ENCODE measurements around the gene NPBWR2.

NPBWR2 gene

DNA sequence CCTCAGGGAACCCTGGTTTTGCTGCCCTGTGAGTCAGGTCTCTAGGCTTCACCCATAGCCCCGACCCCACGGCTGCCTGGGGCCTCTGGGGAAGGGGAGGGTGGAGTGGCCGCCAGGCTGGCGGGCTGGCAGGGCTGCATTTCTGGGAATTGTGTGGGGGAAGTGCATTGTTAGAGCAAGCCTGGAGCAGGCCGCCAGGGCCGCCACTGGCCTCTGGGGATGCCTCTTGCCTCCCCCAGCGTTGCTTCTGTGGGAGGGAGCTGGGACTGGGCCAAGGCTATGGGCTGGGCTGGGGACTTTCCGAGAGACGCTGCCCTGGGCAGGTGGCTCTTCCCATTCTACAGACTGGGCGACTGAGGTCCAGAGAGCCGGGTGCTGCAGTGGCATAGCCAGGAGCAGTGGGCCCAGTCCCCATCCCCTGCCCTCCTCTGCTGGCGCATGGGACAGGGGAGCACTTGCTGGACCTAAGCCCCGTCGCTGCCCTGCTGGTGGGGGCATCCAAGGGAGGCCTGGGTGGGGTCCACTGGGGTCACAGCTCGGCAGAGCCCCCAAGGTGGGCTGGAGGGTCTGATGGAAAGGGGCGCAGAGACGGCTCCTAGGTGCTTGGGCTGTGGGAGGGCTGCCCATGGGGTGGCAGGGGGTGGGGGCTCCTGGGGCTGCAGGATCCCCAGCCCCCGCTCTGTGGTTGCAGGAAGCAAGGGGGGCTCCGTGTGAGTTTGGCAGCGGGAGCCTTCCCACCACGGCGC is 51.3 kb downstream of the NPBWR2 start:
- DNase-seq (ENCODE audit: low read depth): no peak

DNA sequence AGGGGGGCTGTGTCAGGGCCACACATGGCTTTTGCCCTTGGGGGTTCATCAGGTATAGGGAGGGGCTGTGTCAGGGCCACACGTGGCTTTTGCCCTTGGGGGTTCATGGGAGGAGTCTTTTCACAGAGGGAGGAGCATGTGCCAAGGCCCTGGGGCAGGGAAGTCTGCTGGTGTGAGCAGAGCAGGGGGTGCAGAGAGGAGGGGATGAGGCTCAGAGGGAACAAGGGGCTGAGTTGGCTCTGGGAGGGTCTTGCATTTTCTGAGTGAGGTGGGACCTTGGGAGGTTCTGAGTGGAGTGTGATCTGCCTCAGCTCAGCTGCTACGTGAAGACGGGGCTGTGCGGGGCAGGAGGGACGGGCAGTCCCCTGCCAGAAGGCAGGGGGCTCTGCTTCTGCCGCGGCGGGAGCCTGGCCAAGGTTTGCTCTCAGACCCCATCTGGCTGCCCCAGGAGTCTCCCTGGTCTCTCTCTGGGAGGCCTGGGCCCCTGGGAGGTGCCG is 51.9 kb downstream of the NPBWR2 start:
- DNase-seq (ENCODE audit: low read depth): no peak

- no peak for DNase-seq (ENCODE audit: low read depth)
Observed at GRCh38 chr20:64053841-64054661, 53.3 kb downstream of the NPBWR2 start.

Data from GM04503 (cell line).